OCI-LY3 (cell line): ENCODE data around the gene FRK.

Source experiments
- H2AFZ ChIP-seq: fragments of 200-600, 300-600 bp; shearing (Covaris generic); 2 replicates; pipeline ENCODE4 v1.6.0; 2014; ENCODE audit warnings: antibody characterized with exemption, low read depth, low read length
- H3K27ac ChIP-seq: fragments of 200-600, 300-600 bp; sonication (generic); 2 replicates; pipeline ENCODE4 v1.5.1; 2014; ENCODE audit warnings: mild to moderate bottlenecking, low read length, moderate library complexity, mixed read lengths
- H3K27me3 ChIP-seq: fragments of 200-600, 300-600 bp; sonication (generic); 2 replicates; pipeline ENCODE4 v1.6.1; 2014; ENCODE audit warnings: low read depth, low read length, mixed read lengths
- H3K36me3 ChIP-seq: fragments of 200-600, 300-600 bp; sonication (generic); replicated peaks from 2 replicates; pipeline ENCODE3; 2014; ENCODE audit warnings: low read depth, low read length, mixed read lengths
- H3K4me1 ChIP-seq: fragments of 300-600, 200-600 bp; sonication (generic); 2 replicates; pipeline ENCODE4 v1.6.1; 2014; ENCODE audit warnings: low read length, mixed read lengths
- H3K4me2 ChIP-seq: fragments of 200-600, 300-600 bp; sonication (generic); 2 replicates; pipeline ENCODE4 v1.6.1; 2014; ENCODE audit warnings: low read length, mixed read lengths
- H3K4me3 ChIP-seq: fragments of 300-600, 200-600 bp; sonication (generic); 2 replicates; pipeline ENCODE4 v1.5.1; 2014; ENCODE audit warnings: antibody characterized with exemption, mild to moderate bottlenecking, low read length, moderate library complexity
- H3K79me2 ChIP-seq: fragments of 300-600, 200-600 bp; shearing (Covaris generic); 2 replicates; pipeline ENCODE4 v1.6.1; 2014; ENCODE audit warnings: mild to moderate bottlenecking, low read length, mixed read lengths
- H3K9ac ChIP-seq: fragments of 300-600, 200-600 bp; shearing (Covaris generic); 2 replicates; pipeline ENCODE4 v1.6.0; 2014; ENCODE audit warnings: mild to moderate bottlenecking, low read length, moderate library complexity
- H3K9me3 ChIP-seq: fragments of 200-600, 300-600 bp; shearing (Covaris generic); 2 replicates; pipeline ENCODE4 v1.6.1; 2014; ENCODE audit warnings: low read length, mixed read lengths; ENCODE audit not compliant: insufficient read depth
- H4K20me1 ChIP-seq: fragments of 200-600, 300-600 bp; sonication (generic); 2 replicates; pipeline ENCODE4 v1.6.1; 2016; ENCODE audit warnings: low read length, mixed read lengths; ENCODE audit not compliant: insufficient read depth
- EZH2phosphoT487 ChIP-seq: fragments of 200-600 bp; shearing (Covaris generic); IDR thresholded peaks from 2 replicates; pipeline ENCODE4 v1.6.1; 2018; ENCODE audit warnings: antibody characterized with exemption, mixed run types, low read depth
- TF ChIP-seq, protein P1 (sequence below): fragments of 200-600, 300-600 bp; sonication (generic); IDR thresholded peaks from 2 replicates; pipeline ENCODE4 v1.5.1; 2014; ENCODE audit warnings: antibody characterized with exemption, low read length, low read depth

The FRK gene

DNA sequence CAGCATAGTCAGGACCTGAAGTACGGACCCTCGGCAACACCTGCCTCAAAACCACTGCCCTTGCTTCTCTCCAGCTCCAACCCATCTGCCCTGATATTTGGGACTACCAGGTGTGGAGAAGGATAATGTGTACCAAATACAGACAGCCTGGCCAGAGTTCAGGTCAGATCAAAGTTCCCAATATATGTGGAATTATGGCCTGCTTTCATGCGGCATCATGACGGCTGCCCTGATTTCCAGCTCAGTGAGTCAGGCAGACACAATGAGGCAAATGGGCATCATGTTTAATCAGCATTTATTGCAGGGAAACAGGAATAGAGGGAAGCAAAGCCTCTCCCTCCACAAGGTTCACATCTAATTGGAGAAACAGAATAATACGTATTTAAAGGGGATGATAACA, 57.9 kb downstream of the FRK start:
- Histone ChIP-seq H3K36me3 (peaks cover 30% of the 10 kb centered on the region), H3K4me2 (no peak overlapping the region), H3K9me3 (no peaks in the 10 kb centered on the region), H2AFZ (no peak overlapping the region), H3K79me2 (peaks cover 19% of the 10 kb centered on the region; the same call in 1 of the 2 replicates), H3K27ac (no peak overlapping the region), H4K20me1 (no peaks in the 10 kb centered on the region), H3K9ac (no peak overlapping the region), H3K4me1 (peaks cover 16% of the 10 kb centered on the region), H3K4me3 (no peak overlapping the region), H3K27me3 (no peaks in the 10 kb centered on the region)
- TF ChIP-seq, protein P1, sequence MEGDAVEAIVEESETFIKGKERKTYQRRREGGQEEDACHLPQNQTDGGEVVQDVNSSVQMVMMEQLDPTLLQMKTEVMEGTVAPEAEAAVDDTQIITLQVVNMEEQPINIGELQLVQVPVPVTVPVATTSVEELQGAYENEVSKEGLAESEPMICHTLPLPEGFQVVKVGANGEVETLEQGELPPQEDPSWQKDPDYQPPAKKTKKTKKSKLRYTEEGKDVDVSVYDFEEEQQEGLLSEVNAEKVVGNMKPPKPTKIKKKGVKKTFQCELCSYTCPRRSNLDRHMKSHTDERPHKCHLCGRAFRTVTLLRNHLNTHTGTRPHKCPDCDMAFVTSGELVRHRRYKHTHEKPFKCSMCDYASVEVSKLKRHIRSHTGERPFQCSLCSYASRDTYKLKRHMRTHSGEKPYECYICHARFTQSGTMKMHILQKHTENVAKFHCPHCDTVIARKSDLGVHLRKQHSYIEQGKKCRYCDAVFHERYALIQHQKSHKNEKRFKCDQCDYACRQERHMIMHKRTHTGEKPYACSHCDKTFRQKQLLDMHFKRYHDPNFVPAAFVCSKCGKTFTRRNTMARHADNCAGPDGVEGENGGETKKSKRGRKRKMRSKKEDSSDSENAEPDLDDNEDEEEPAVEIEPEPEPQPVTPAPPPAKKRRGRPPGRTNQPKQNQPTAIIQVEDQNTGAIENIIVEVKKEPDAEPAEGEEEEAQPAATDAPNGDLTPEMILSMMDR: no peak
- no peak for TF ChIP-seq EZH2phosphoT487

DNA sequence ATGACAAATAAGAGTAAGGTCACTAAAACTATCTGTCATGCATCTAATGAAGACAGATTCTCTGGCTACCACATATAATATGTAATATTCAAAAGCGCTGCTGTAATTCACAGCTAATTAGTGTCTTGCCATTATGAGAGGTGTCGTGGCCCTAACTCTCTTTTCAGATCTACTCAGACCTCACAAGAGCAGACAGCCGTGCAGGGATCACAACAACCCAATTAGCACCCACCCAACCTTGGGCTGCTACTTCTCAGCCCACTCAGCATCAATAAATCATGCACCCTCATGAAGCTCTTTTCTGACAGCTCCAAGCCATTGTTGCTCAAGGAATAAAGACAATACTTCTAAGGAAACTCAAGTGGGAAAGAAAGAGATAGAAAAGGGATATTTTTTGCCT, 61.5 kb downstream of the FRK start:
- H3K27me3 ChIP-seq: no peaks in the 10 kb centered on the region
- H3K4me3 ChIP-seq: no peak overlapping the region
- H3K9ac ChIP-seq: no peak overlapping the region
- H3K9me3 ChIP-seq: no peaks in the 10 kb centered on the region
- H2AFZ ChIP-seq: no peak overlapping the region
- no peaks in the 10 kb centered on the region for H4K20me1 ChIP-seq
- H3K4me2 ChIP-seq: no peak overlapping the region
- peaks cover 23% of the 10 kb centered on the region for H3K36me3 ChIP-seq
- H3K27ac ChIP-seq: no peak overlapping the region
- TF ChIP-seq, protein P1: no peak
- no peak for TF ChIP-seq EZH2phosphoT487
- peaks cover 5% of the 10 kb centered on the region for H3K79me2 ChIP-seq
- H3K4me1 ChIP-seq: peaks cover 10% of the 10 kb centered on the region

DNA sequence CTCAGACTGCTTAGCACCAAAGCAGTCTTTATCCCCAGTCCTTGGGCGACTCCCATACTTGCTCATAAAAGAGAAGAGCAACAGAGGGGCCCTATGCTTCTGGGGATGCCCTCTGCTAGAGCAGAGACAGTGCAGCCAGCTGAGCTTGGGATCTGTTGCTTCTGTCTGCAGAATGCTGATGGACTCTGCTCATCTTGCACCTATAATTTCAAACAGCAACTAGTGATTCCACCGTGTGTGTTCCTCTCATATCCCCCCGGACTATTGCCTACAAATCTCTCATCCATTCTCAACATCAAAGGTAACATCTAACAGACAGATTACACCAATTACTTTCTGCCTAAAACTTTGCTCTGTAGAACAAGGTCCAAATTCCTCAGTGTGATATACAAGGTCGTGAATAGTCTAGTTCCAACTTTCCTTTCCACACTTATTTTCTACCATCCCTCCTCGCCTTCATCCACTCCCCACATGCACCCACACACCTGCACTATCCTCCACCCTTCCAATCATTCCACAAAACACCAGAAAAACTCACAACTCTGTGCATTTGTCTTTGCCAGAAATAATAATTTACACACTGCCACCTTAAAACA, 62.6 kb downstream of the FRK start:
- Histone ChIP-seq H3K4me1 (no peaks in the 10 kb centered on the region), H3K27ac (no peak overlapping the region), H3K9me3 (no peaks in the 10 kb centered on the region), H2AFZ (no peak overlapping the region), H3K4me2 (no peak overlapping the region), H3K9ac (no peak overlapping the region), H3K4me3 (no peak overlapping the region), H3K27me3 (no peaks in the 10 kb centered on the region), H3K36me3 (peaks cover 19% of the 10 kb centered on the region), H3K79me2 (peaks cover 5% of the 10 kb centered on the region), H4K20me1 (no peaks in the 10 kb centered on the region)
- TF ChIP-seq EZH2phosphoT487: no peak

DNA sequence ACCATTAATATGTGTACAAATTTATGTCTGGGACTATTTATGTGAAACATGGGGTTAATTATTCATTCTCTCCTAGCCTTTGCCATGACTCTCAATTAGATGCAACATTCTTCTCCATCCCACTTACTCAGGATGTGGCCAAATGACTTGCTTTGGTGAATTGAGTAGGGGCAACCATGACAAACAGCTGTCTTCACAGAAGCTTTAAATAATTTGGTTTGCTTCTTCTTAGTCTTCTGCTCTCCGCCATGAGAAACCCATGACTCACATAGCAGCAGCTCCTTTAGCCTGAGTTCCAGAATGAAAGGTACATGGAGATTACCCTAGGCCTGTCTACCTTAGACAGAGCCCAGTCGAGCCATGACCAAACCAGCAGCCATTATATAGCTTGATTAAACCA, 74.7 kb downstream of the FRK start:
- Histone ChIP-seq H3K36me3 (peaks cover 6% of the 10 kb centered on the region), H4K20me1 (peaks cover 26% of the 10 kb centered on the region), H2AFZ (no peak overlapping the region), H3K4me3 (no peak overlapping the region), H3K9ac (no peak overlapping the region), H3K9me3 (no peaks in the 10 kb centered on the region), H3K4me2 (no peak overlapping the region), H3K27ac (no peak overlapping the region), H3K27me3 (no peaks in the 10 kb centered on the region), H3K4me1 (no peaks in the 10 kb centered on the region), H3K79me2 (peaks cover 4% of the 10 kb centered on the region; the same call in 1 of the 2 replicates)
- TF ChIP-seq, protein P1: no peak
- no peak for TF ChIP-seq EZH2phosphoT487
